ENCODE measurements around the gene STUB1.

DNA sequence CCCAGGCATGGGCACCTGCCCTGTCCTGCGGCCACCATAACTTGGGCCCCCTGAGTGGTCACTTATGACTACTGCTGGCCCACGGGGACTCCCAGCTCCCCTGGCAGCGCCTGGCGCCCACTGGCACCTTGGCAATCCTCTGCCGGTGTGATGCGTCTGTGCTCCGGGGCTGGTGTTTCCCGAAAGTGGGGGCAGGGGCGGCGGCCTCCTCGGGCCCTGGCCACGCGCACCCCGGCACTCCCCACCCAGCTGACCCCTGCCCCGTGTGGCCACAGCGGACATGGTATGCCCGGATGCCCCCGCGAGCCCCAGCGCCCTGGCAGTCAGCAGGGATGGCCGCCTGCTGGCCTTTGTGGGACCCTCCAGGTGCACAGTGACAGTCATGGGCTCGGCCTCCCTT lies 22.7 kb upstream of the STUB1 start:
- TF ChIP-seq POLR2A (IDR thresholded peaks at IDR 0.05; ENCODE audit: low read depth, low read length), result no peak
- no peak for TF ChIP-seq POLR2AphosphoS5 (IDR thresholded peaks at IDR 0.05; ENCODE audit: low read depth, low read length)
- TF ChIP-seq PAX5 (IDR thresholded peaks at IDR 0.05; ENCODE audit: insufficient read depth, low read length, severe bottlenecking), result no peak
- no peak for TF ChIP-seq TAF1 (IDR thresholded peaks at IDR 0.05; ENCODE audit: low read depth, low read length)
- TF ChIP-seq SPI1 (IDR thresholded peaks at IDR 0.05; ENCODE audit: low read depth, low read length), result no peak
